Stimulated activated effector memory CD8-positive, alpha-beta T cell treated with anti-CD3 and anti-CD28 coated beads, Interleukin-12 subunit alpha, Interleukin-12 subunit beta, amount 100 ng/mL, for 72 hours (primary cell): ENCODE data around the gene HGF.

Experiments used
- ATAC-seq: fragments of 150-1000 bp; cut with Tn5 transposase; 2 replicates; pipeline ENCODE4 v1.10.0; 2021
- DNase-seq, 2 donors: peaks; one replicate each; pipeline ENCODE4 v3.0.0; 2021 to 2022; ENCODE audit warnings: low spot score in 2 of 2
- H3K27ac Mint-ChIP-seq: one replicate; pipeline ENCODE4 v1.8.0; 2022; ENCODE audit warnings: mild to moderate bottlenecking, mixed read lengths
- H3K36me3 Mint-ChIP-seq: one replicate; pipeline ENCODE4 v1.8.0; 2022; ENCODE audit warnings: mild to moderate bottlenecking, mixed read lengths
- H3K4me1 Mint-ChIP-seq: one replicate; pipeline ENCODE4 v1.8.0; 2022; ENCODE audit warnings: mixed read lengths
- H3K4me3 Mint-ChIP-seq: one replicate; pipeline ENCODE4 v1.8.0; 2022; ENCODE audit warnings: mild to moderate bottlenecking, mixed read lengths
- H3K9me3 Mint-ChIP-seq: one replicate; pipeline ENCODE4 v1.8.0; 2022; ENCODE audit warnings: mixed read lengths

HGF gene

GRCh38 chr7:81783818-81784217 lies 14.0 kb upstream of the HGF start:
- no peaks in the 10 kb centered on the region for H3K36me3 Mint-ChIP-seq
- DNase-seq: no peak
- no peak overlapping the region for H3K4me3 Mint-ChIP-seq
- H3K9me3 Mint-ChIP-seq: no peaks in the 10 kb centered on the region
- H3K27ac Mint-ChIP-seq: no peak overlapping the region
- ATAC-seq: no peak
- H3K4me1 Mint-ChIP-seq: no peaks in the 10 kb centered on the region

- no peak overlapping the region for H3K4me3 Mint-ChIP-seq
- no peak overlapping the region for H3K27ac Mint-ChIP-seq
- DNase-seq (no peak), ATAC-seq (no peak)
- H3K9me3 Mint-ChIP-seq: no peaks in the 10 kb centered on the region
- H3K4me1 Mint-ChIP-seq: no peaks in the 10 kb centered on the region
- no peaks in the 10 kb centered on the region for H3K36me3 Mint-ChIP-seq
Observed at GRCh38 chr7:81780914-81781693, 11.3 kb upstream of the HGF start.

GRCh38 chr7:81779706-81780105 lies 9.9 kb upstream of the HGF start:
- H3K9me3 Mint-ChIP-seq: peaks cover 4% of the 10 kb centered on the region
- H3K27ac Mint-ChIP-seq: no peak overlapping the region
- DNase-seq (no peak), ATAC-seq (no peak)
- H3K36me3 Mint-ChIP-seq: no peaks in the 10 kb centered on the region
- H3K4me1 Mint-ChIP-seq: no peaks in the 10 kb centered on the region
- H3K4me3 Mint-ChIP-seq: no peak overlapping the region

GRCh38 chr7:81777697-81778096 lies 7.8 kb upstream of the HGF start:
- Mint-ChIP-seq H3K4me3 (no peak overlapping the region), H3K27ac (no peak overlapping the region), H3K9me3 (peaks cover 9% of the 10 kb centered on the region), H3K4me1 (no peaks in the 10 kb centered on the region), H3K36me3 (no peaks in the 10 kb centered on the region)
- ATAC-seq (no peak), DNase-seq (no peak)

- Mint-ChIP-seq H3K4me3 (no peak overlapping the region), H3K9me3 (peaks cover 9% of the 10 kb centered on the region), H3K27ac (no peak overlapping the region), H3K4me1 (no peaks in the 10 kb centered on the region), H3K36me3 (no peaks in the 10 kb centered on the region)
- ATAC-seq: no peak
- no peak for DNase-seq
Observed at GRCh38 chr7:81776948-81777630, 7.2 kb upstream of the HGF start.

GRCh38 chr7:81776161-81776560 lies 6.3 kb upstream of the HGF start:
- peaks cover 13% of the 10 kb centered on the region for H3K9me3 Mint-ChIP-seq
- H3K4me3 Mint-ChIP-seq: no peak overlapping the region
- no peaks in the 10 kb centered on the region for H3K36me3 Mint-ChIP-seq
- DNase-seq (no peak), ATAC-seq (no peak)
- H3K27ac Mint-ChIP-seq: no peak overlapping the region
- no peaks in the 10 kb centered on the region for H3K4me1 Mint-ChIP-seq

GRCh38 chr7:81775560-81775959 lies 5.7 kb upstream of the HGF start:
- H3K4me3 Mint-ChIP-seq: no peak overlapping the region
- H3K36me3 Mint-ChIP-seq: no peaks in the 10 kb centered on the region
- H3K9me3 Mint-ChIP-seq: peaks cover 13% of the 10 kb centered on the region
- no peak overlapping the region for H3K27ac Mint-ChIP-seq
- ATAC-seq: no peak
- no peak for DNase-seq
- H3K4me1 Mint-ChIP-seq: no peaks in the 10 kb centered on the region

GRCh38 chr7:81774551-81774950 lies 4.7 kb upstream of the HGF start:
- Mint-ChIP-seq H3K4me3 (no peak overlapping the region), H3K4me1 (no peaks in the 10 kb centered on the region), H3K36me3 (no peaks in the 10 kb centered on the region), H3K9me3 (peaks cover 15% of the 10 kb centered on the region), H3K27ac (no peak overlapping the region)
- ATAC-seq (no peak), DNase-seq (no peak)

- Mint-ChIP-seq H3K9me3 (peaks cover 25% of the 10 kb centered on the region), H3K4me3 (no peak overlapping the region), H3K36me3 (no peaks in the 10 kb centered on the region), H3K27ac (no peak overlapping the region), H3K4me1 (no peaks in the 10 kb centered on the region)
- ATAC-seq (no peak), DNase-seq (no peak)
Observed at GRCh38 chr7:81770728-81771223, 929 bp upstream of the HGF start.

- no peak for ATAC-seq
Observed at GRCh38 chr7:81768951-81769778, 682 bp downstream of the HGF start.

GRCh38 chr7:81767926-81768325 lies 1.9 kb downstream of the HGF start:
- no peak for DNase-seq
- Mint-ChIP-seq H3K27ac (no peak overlapping the region), H3K9me3 (peaks cover 20% of the 10 kb centered on the region), H3K4me1 (no peaks in the 10 kb centered on the region), H3K4me3 (no peak overlapping the region), H3K36me3 (no peaks in the 10 kb centered on the region)
- no peak for ATAC-seq

More at GRCh38 chr7:81768951-81769778, 682 bp downstream of the HGF start:
- Mint-ChIP-seq H3K27ac (no peak overlapping the region), H3K36me3 (no peaks in the 10 kb centered on the region), H3K4me3 (no peak overlapping the region), H3K9me3 (peaks cover 22% of the 10 kb centered on the region), H3K4me1 (no peaks in the 10 kb centered on the region)
- no peak for DNase-seq

GRCh38 chr7:81761821-81762220 lies 8.0 kb downstream of the HGF start:
- Mint-ChIP-seq H3K9me3 (peaks cover 12% of the 10 kb centered on the region), H3K4me1 (no peaks in the 10 kb centered on the region), H3K36me3 (no peaks in the 10 kb centered on the region), H3K27ac (no peak overlapping the region), H3K4me3 (no peak overlapping the region)
- ATAC-seq: no peak
- no peak for DNase-seq

- Mint-ChIP-seq H3K27ac (no peak overlapping the region), H3K4me1 (no peaks in the 10 kb centered on the region), H3K9me3 (peaks cover 9% of the 10 kb centered on the region), H3K4me3 (no peak overlapping the region), H3K36me3 (no peaks in the 10 kb centered on the region)
- no peak for ATAC-seq
- DNase-seq: no peak
Observed at GRCh38 chr7:81761031-81761430, 8.8 kb downstream of the HGF start.

GRCh38 chr7:81754918-81755696 lies 14.7 kb downstream of the HGF start:
- ATAC-seq (no peak), DNase-seq (no peak)
- no peak overlapping the region for H3K27ac Mint-ChIP-seq
- H3K4me1 Mint-ChIP-seq: no peaks in the 10 kb centered on the region
- no peak overlapping the region for H3K4me3 Mint-ChIP-seq
- no peaks in the 10 kb centered on the region for H3K36me3 Mint-ChIP-seq
- peaks cover 5% of the 10 kb centered on the region for H3K9me3 Mint-ChIP-seq

- no peak for ATAC-seq
- H3K4me3 Mint-ChIP-seq: no peak overlapping the region
- H3K36me3 Mint-ChIP-seq: no peaks in the 10 kb centered on the region
- peaks cover 5% of the 10 kb centered on the region for H3K9me3 Mint-ChIP-seq
- DNase-seq: no peak
- no peaks in the 10 kb centered on the region for H3K4me1 Mint-ChIP-seq
- H3K27ac Mint-ChIP-seq: no peak overlapping the region
Observed at GRCh38 chr7:81753392-81753791, 16.5 kb downstream of the HGF start.
